SK-N-SH (cell line): ENCODE data around the gene GPR107.

Experiments
- CTCF ChIP-seq: fragments of 200-600 bp; sonication (generic); IDR thresholded peaks from 2 replicates; pipeline ENCODE4 v1.6.1; 2017; ENCODE audit warnings: antibody characterized with exemption, mild to moderate bottlenecking, moderate library complexity
- EP300 ChIP-seq, 2 experiments: IDR thresholded peaks; 2 replicates each; pipeline versions ENCODE4 v1.4.0 to v1.6.1; 2012; ENCODE audit warnings: borderline replicate concordance in 1 of 2, low read depth in 1 of 2, low read length in 1 of 2
- EZH2phosphoT487 ChIP-seq: fragments of 200-600 bp; sonication (generic); IDR thresholded peaks from 2 replicates; pipeline ENCODE4 v1.6.1; 2017; ENCODE audit warnings: low read depth, mixed run types, mild to moderate bottlenecking, antibody characterized with exemption, moderate library complexity, borderline replicate concordance
- MAX ChIP-seq: IDR thresholded peaks from 2 replicates; pipeline ENCODE4 v1.4.0; 2012; ENCODE audit warnings: low read depth
- POLR2AphosphoS5 ChIP-seq: IDR thresholded peaks from 2 replicates; pipeline ENCODE4 v1.6.1; 2012; ENCODE audit warnings: low read depth, low read length
- RAD21 ChIP-seq: IDR thresholded peaks from 2 replicates; pipeline ENCODE4 v1.6.1; 2012; ENCODE audit warnings: mild to moderate bottlenecking, low read length
- REST ChIP-seq: IDR thresholded peaks from 2 replicates; pipeline ENCODE4 v1.6.1; 2012; ENCODE audit warnings: mild to moderate bottlenecking, low read depth, low read length, moderate library complexity
- SIN3A ChIP-seq: IDR thresholded peaks from 2 replicates; pipeline ENCODE4 v1.6.1; 2012; ENCODE audit warnings: low read depth, mild to moderate bottlenecking, low read length, moderate library complexity, borderline replicate concordance
- USF2 ChIP-seq: fragments of 150-350 bp; IDR thresholded peaks from 2 replicates; pipeline ENCODE4 v1.6.1; 2017; ENCODE audit warnings: antibody characterized with exemption, low read length, low read depth, borderline replicate concordance
- YY1 ChIP-seq: IDR thresholded peaks from 2 replicates; pipeline ENCODE4 v1.4.0; 2012; ENCODE audit warnings: low read depth, mild to moderate bottlenecking

- TF ChIP-seq CTCF (no peak), RAD21 (no peak), EZH2phosphoT487 (no peak), USF2 (no peak), EP300 (IDR thresholded peaks at IDR 0.05; ENCODE audit: borderline replicate concordance in 1 of 2, low read depth in 1 of 2, low read length in 1 of 2) (no peak), MAX (no peak), YY1 (no peak), POLR2AphosphoS5 (no peak), SIN3A (no peak), REST (no peak)
These were observed 35.4 kb upstream of the GPR107 start for GRCh38 chr9:130018265-130018664.
